Measurements from ENCODE around the gene SLC39A12. TPM values are rescaled to one million over a fixed set of nuclear protein-coding genes. Genes with fewer than 3 reads are reported as not detected.

Gene SLC39A12
- total RNA-seq, 1 donor from 2014 or later: not detected

- peak; percentile 43 for DNase-seq (ENCODE audit: low read depth)
These were observed 10.1 kb downstream of the SLC39A12 start for GRCh38 chr10:17961551-17962422.

DNA sequence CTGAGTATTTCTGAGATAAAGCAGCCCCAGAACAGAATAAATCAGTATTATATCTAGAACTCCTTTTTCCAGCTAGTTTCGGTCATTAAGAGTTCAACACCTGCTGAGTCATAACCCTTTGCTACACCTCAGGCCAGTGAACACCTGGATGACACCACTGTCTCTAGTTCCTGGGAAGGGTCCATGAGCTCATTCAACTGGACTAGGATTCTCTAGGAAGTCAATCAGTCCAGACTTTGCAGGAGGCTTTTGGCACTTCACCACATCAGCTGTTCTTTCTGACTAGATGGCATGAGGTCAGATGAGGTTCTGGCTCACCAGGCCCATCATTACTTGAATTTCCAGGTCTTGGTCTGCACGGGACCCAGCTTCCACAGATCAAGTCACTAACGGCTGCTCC, 11.7 kb downstream of the SLC39A12 start:
- peak; percentile 58 for DNase-seq (ENCODE audit: low read depth)

DNA sequence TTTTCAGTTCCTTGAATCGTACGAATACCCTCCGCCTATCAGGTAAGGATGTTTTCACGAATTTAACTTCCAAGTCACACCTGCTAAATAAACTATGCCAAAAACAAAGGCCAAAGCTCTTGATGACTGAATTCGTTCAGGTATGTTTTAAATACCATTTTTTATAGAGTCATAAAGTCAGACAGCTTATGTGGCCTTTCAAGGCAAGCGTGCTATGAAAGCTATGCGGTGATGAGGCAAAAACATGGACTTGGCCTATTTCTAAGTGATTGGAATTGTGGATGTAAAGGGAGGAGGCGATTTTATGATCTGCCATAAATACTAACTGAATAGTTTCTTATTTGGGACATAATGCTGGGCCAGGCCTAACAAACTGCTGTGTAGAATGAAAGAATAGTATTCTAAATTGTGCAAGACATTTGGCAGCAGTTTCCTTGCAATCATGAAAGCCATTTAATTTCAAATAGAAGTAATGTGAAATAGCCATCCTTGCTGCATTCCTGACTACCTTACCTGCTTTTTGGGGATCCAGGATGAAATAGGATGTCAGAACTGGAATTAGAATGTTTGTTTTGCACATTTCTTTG, 14.0 kb downstream of the SLC39A12 start:
- DNase-seq (ENCODE audit: low read depth): no peak

GRCh38 chr10:17974505-17974904, 22.8 kb downstream of the SLC39A12 start:
- DNase-seq (ENCODE audit: low read depth): peak; percentile 18

- peak; percentile 66 for DNase-seq (ENCODE audit: low read depth)
These were observed 29.3 kb downstream of the SLC39A12 start for GRCh38 chr10:17980846-17981565.

DNA sequence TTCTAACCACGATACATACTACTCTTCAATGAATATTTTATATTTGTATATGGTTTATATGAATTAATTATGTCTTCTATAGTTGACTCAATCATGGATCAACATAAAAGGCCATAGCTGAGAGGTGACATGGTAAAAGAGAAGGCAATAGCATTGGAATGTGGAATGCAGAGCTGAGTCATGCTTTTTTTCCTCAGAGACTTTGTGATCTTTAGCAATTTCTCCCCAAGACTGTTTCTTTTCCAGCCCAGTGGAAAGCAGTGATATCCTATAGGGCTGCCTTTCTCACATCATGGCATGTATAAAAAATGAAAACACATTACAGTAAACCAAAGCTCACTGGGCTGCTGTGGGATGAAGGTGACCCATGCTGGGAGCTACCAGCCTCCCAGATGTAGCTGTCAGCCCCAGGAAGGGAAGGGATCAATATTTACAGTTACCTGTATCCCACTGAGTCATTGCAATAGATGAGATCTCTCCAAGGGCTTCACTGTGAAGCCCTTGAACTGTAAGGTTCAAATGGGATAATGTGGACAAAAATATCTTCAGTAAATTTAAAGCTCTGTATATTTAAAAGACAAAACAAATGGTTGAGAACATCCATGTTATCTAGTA, 30.2 kb downstream of the SLC39A12 start:
- DNase-seq (ENCODE audit: low read depth): peak; percentile 11

- peak; percentile 50 for DNase-seq (ENCODE audit: low read depth)
These were observed 32.3 kb downstream of the SLC39A12 start for GRCh38 chr10:17984056-17984455.

- no peak for DNase-seq (ENCODE audit: low read depth)
These were observed 32.8 kb downstream of the SLC39A12 start for GRCh38 chr10:17984563-17984962.

- peak; percentile 57 for DNase-seq (ENCODE audit: low read depth)
These were observed 38.4 kb downstream of the SLC39A12 start for GRCh38 chr10:17989908-17990767.

DNA sequence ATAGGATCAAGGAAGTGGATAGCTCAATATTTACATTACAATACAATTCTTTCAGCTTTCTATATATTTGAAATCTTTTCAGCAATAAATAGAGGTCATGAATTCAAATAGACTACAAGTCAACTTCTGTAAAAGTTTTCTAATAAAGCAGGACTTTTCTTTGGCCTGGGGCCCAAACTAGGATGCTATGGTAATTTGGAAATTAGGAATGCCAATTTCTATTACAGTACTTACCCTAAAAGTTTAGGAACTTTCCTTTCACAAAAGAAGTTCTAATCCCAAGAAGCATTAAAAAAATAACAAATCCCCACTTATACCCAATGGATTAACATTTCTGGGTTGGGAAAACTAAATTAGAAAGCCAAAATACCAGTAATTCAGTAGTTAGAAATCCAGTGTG, 40.5 kb downstream of the SLC39A12 start:
- no peak for DNase-seq (ENCODE audit: low read depth)

DNA sequence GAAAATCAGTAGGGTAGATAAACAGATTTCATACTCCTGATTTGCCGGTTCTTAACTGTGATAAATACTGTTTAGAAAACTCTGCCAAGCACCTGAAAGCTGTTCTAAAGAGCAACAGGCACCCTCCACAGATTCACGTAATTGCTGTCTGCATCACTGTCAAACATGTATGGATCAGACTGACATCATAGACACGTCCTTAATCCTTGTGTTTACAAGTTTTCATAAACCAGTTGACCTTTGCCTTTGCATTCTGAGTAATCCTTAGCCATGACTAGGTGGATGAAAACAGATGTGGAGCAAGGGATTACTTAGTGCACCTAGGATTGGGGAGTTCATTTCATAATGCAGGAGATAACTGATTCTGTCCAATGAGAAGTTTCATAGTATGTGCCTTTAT, 41.6 kb downstream of the SLC39A12 start:
- DNase-seq (ENCODE audit: low read depth): no peak

DNA sequence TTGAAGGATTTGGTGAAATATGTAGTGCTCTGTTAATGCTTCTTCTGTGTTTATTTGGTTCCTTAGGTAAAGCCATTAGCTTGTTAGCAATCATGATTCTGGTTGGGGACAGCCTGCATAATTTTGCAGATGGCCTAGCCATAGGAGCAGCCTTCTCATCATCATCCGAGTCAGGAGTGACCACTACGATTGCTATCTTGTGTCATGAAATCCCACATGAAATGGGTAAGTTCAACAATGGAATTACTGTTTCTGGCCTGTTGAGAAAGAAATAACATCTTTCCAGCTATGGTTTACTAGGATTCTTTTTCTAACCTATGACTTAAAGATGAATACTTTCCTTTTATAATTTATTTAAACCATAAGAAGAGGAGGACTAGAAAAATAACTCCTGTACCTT, 48.9 kb downstream of the SLC39A12 start:
- DNase-seq (ENCODE audit: low read depth): no peak

DNA sequence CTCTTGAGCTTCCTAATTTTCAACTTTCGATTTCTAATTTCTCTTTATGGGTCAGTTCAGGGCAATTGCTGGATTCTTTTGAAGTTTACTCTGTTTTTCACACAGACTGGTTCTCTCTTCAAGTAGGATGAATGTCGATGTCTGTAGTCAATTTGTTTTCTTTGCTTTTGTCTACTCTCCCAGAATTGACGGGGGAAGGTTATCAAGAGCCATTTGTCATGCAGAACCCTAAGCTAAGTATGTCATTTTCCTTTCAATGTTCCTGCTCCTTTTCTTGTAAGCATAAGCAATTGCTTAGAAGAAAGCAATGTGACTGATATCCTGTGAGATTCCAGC, 53.7 kb downstream of the SLC39A12 start:
- no peak for DNase-seq (ENCODE audit: low read depth)

DNA sequence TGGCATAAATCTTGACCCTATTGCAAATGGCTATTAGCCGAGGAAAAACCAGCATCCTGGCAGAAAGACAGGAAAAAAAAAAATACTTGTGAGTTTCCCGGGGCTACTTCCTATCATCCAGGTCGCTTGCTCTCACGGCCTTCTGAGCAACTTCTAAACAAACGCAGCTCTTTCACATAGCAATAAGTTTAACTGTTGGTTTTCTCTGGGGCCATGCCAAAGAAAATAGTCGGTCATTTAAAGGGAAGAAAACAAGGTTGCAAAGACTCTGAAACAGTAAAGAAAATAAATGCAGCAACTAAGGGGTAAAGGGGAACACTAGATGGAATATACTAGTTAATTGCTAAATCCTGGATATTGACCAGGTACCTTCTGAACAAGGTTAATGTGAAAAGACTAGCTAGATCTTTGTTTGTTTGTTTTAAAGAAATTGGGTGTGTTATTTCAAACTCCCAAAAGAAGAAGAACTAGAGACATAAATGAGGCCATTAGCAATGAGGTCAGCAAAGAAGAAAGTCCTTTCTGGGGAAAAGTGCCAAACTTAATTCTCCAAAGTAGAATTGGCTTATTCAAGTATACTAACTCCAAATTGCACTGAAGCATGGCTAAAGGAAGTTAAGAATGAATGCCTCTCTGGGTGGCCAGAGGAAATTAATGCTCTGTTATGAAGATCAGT, 54.2 kb downstream of the SLC39A12 start:
- peak; percentile 35 for DNase-seq (ENCODE audit: low read depth)

DNA sequence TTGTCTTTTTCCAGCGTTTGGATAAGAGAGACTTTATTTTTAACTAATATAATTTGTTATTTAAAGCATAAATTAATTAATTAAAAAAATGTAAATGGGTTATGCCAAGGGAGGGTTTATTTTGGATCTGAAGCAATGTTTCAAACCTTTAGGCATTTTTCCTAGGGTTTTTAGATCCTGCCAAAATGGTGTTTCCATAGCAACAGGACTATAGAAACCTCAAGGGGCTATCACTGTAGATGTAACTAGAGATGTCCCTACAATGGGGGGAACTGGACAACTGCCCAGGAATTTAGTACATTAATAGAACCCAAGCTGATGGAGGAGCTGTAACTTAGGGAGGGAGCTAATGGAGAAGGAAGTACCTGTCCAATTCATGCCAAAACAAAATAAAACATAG, 57.3 kb downstream of the SLC39A12 start:
- DNase-seq (ENCODE audit: low read depth): no peak

GRCh38 chr10:18010050-18010449, 58.3 kb downstream of the SLC39A12 start:
- DNase-seq (ENCODE audit: low read depth): no peak

GRCh38 chr10:18020523-18020922, 68.8 kb downstream of the SLC39A12 start:
- DNase-seq (ENCODE audit: low read depth): no peak

DNA sequence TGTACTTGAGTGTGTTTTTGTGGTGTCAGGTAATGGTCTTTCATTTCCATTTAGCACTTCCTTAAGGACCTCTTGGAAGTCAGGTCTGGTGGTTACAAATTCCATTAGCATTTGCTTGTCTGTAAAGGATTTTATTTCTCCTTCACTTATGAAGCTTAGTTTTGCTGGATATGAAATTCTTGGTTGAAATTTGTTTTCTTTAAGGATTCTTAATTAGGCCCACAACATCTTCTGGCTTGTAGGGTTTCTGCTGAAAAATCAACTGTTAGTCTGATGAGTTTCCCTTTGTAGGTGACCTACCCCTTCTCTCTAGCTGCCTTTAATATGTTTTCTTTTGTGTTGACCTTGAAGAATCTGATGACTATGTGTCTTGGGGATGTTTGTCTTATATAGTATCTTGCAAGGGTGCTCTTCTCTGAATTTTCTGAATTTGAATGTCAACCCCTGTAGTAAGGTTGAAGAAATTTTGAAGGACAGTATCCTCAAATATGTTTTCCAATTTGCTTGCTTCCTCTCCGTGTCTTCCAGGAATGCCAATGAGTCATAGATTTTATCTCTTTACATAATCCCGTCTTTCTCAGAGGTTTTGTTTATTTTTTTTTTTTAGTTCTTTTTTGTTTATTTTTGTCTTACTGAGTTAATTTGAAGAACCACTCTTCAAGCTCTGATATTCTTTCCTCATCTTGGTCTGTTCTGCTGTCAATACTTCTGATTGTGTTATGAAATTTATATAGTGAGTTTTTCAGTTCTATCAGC, 70.2 kb downstream of the SLC39A12 start:
- no peak for DNase-seq (ENCODE audit: low read depth)

All from myocyte (in vitro differentiated cells).